GM23338 (cell line): ENCODE measurements around the gene BBX. TPM values are rescaled to one million over a fixed set of nuclear protein-coding genes. Genes with fewer than 3 reads are reported as not detected.

Source experiments
- ATAC-seq: fragments of 200-7000 bp; cut with Tn5 transposase; 3 replicates; pipeline ENCODE4 v1.9.1; 2020
- DNase-seq: peaks from one replicate; pipeline ENCODE4 v3.0.0-alpha.2; 2015; ENCODE audit warnings: low spot score
- H2AFZ ChIP-seq: fragments of 200-600 bp; sonication (generic); 2 replicates; pipeline ENCODE4 v1.8.0; 2016; ENCODE audit warnings: antibody characterized with exemption, mild to moderate bottlenecking, moderate library complexity
- H3F3A ChIP-seq: fragments of 200-600 bp; sonication (generic); replicated peaks from 2 replicates; pipeline ENCODE4 v1.8.0; 2017; ENCODE audit warnings: antibody characterized with exemption, mixed run types, low read depth
- H3K27ac ChIP-seq: fragments of 200-600 bp; sonication (generic); 2 replicates; pipeline ENCODE4 v1.6.1; 2016; ENCODE audit warnings: low read depth
- H3K27me3 ChIP-seq: fragments of 200-600 bp; sonication (generic); 2 replicates; pipeline ENCODE4 v1.8.0; 2016; ENCODE audit warnings: mild to moderate bottlenecking, mixed run types, moderate library complexity; ENCODE audit not compliant: insufficient read depth
- H3K36me3 ChIP-seq: fragments of 200-600 bp; sonication (generic); 2 replicates; pipeline ENCODE4 v1.8.0; 2016; ENCODE audit warnings: mild to moderate bottlenecking; ENCODE audit not compliant: insufficient read depth
- H3K4me1 ChIP-seq: fragments of 200-600 bp; sonication (generic); 2 replicates; pipeline ENCODE4 v1.8.0; 2016; ENCODE audit warnings: mild to moderate bottlenecking, moderate library complexity; ENCODE audit not compliant: insufficient read depth
- H3K4me2 ChIP-seq: fragments of 200-600 bp; sonication (generic); 2 replicates; pipeline ENCODE4 v1.7.1; 2017; ENCODE audit warnings: mixed run types
- H3K4me3 ChIP-seq: fragments of 200-600 bp; sonication (generic); 2 replicates; pipeline ENCODE4 v1.6.1; 2016; ENCODE audit warnings: mixed run types
- H3K79me2 ChIP-seq: fragments of 200-600 bp; sonication (generic); replicated peaks from 2 replicates; pipeline ENCODE4 v1.8.0; 2017; ENCODE audit warnings: mild to moderate bottlenecking; ENCODE audit not compliant: insufficient read depth
- H3K9me2 ChIP-seq: fragments of 200-600 bp; sonication (generic); 2 replicates; pipeline ENCODE4 v1.8.0; 2017; ENCODE audit not compliant: insufficient read depth
- H4K20me1 ChIP-seq: fragments of 200-600 bp; sonication (generic); replicated peaks from 2 replicates; pipeline ENCODE4 v1.8.0; 2017; ENCODE audit warnings: mild to moderate bottlenecking; ENCODE audit not compliant: insufficient read depth
- H3K27ac Mint-ChIP-seq: 2 replicates; pipeline ENCODE4 v1.8.0; 2020; ENCODE audit warnings: inconsistent platforms, mild to moderate bottlenecking, moderate library complexity, mixed read lengths
- H3K27me3 Mint-ChIP-seq: 3 replicates; pipeline ENCODE4 v1.8.0; 2022; ENCODE audit warnings: low read depth, mild to moderate bottlenecking, moderate library complexity, mixed read lengths, inconsistent platforms; ENCODE audit not compliant: insufficient read depth, poor library complexity
- H3K36me3 Mint-ChIP-seq: 3 replicates; pipeline ENCODE4 v1.8.0; 2021; ENCODE audit warnings: low read depth, mild to moderate bottlenecking, inconsistent platforms, moderate library complexity, mixed read lengths
- H3K4me1 Mint-ChIP-seq: 3 replicates; pipeline ENCODE4 v1.8.0; 2020; ENCODE audit warnings: mild to moderate bottlenecking, inconsistent platforms, mixed read lengths
- H3K4me3 Mint-ChIP-seq: 3 replicates; pipeline ENCODE4 v1.8.0; 2021; ENCODE audit warnings: moderate library complexity, mild to moderate bottlenecking, inconsistent platforms, mixed read lengths
- H3K9me3 Mint-ChIP-seq: 3 replicates; pipeline ENCODE4 v1.8.0; 2020; ENCODE audit warnings: moderate library complexity, mild to moderate bottlenecking, inconsistent platforms, mixed read lengths
- CREB1 ChIP-seq: fragments of 250-450 bp; sonication (Bioruptor Pico); IDR thresholded peaks from 2 replicates; pipeline ENCODE4 v1.5.0; 2020; ENCODE audit warnings: low read depth, mild to moderate bottlenecking, moderate library complexity
- CTCF ChIP-seq, 2 experiments: fragments of 200-600 bp in 1 of 2; sonication (generic) in 1 of 2; conservative IDR thresholded peaks; 2 replicates each; pipeline versions ENCODE4 v1.5.1 to v1.6.1; 2016 to 2017; ENCODE audit warnings: antibody characterized with exemption in 2 of 2, low read depth in 2 of 2, mild to moderate bottlenecking in 2 of 2, moderate library complexity in 1 of 2
- ETS1 ChIP-seq: IDR thresholded peaks from 2 replicates; pipeline ENCODE4 v1.6.1; 2016; ENCODE audit warnings: antibody characterized with exemption
- EZH2 ChIP-seq: fragments of 200-600 bp; sonication (generic); IDR thresholded peaks from one replicate; pipeline ENCODE4 v1.8.0; 2017; ENCODE audit warnings: antibody characterized with exemption, mild to moderate bottlenecking, low read depth; ENCODE audit not compliant: unreplicated experiment
- EZH2phosphoT487 ChIP-seq: fragments of 200-600 bp; sonication (generic); IDR thresholded peaks from one replicate; pipeline ENCODE4 v1.8.1; 2018; ENCODE audit warnings: antibody characterized with exemption; ENCODE audit not compliant: unreplicated experiment
- JUNB ChIP-seq: IDR thresholded peaks from one replicate; pipeline ENCODE4 v1.6.1; 2016; ENCODE audit warnings: antibody characterized with exemption; ENCODE audit not compliant: unreplicated experiment
- NANOG ChIP-seq: IDR thresholded peaks from 2 replicates; pipeline ENCODE4 v1.6.1; 2016; ENCODE audit warnings: antibody characterized with exemption, borderline replicate concordance
- REST ChIP-seq: IDR thresholded peaks from one replicate; pipeline ENCODE4 v1.6.1; 2018; ENCODE audit warnings: antibody characterized with exemption; ENCODE audit not compliant: unreplicated experiment
- STAT1 ChIP-seq: IDR thresholded peaks from one replicate; pipeline ENCODE4 v1.6.1; 2016; ENCODE audit warnings: antibody characterized with exemption; ENCODE audit not compliant: unreplicated experiment
- ZNF114 ChIP-seq: fragments of 250-450 bp; sonication (Bioruptor Pico); IDR thresholded peaks from 2 replicates; pipeline ENCODE4 v1.5.0; 2020; ENCODE audit warnings: mild to moderate bottlenecking, moderate library complexity
- ZNF331 ChIP-seq: fragments of 250-450 bp; sonication (Bioruptor Pico); IDR thresholded peaks from 2 replicates; pipeline ENCODE4 v1.5.0; 2020; ENCODE audit warnings: low read depth, mild to moderate bottlenecking, moderate library complexity
- ZNF462 ChIP-seq: fragments of 250-450 bp; sonication (Bioruptor Pico); IDR thresholded peaks from 2 replicates; pipeline ENCODE4 v1.5.0; 2020; ENCODE audit warnings: mild to moderate bottlenecking, moderate library complexity
- polyA plus RNA-seq: library from polyadenylated mRNA; unstranded; fragments of >200 nt; fragmentation: Nextera tagmentation; extraction: Ambion mirVana; gene quantifications from 2 replicates; pipeline ENCODE4 v1.2.1, GENCODE V29; 2016
- total RNA-seq: library from RNA; depleted of rRNA; stranded (reverse); fragments of >200 nt; shearing (Covaris generic); gene quantifications from 2 replicates; pipeline ENCODE4 v1.2.3, GENCODE V29; 2014

BBX gene
- total and polyA plus RNA-seq, 2 experiments from 2014 or later = 35.2 to 44.1 TPM

- no peak for TF ChIP-seq ZNF462
- TF ChIP-seq CREB1 = no peak
- TF ChIP-seq JUNB = no peak
- TF ChIP-seq ZNF114 (CRISPR knock-in tag) = no peak
Observed at GRCh38 chr3:107781253-107781652, 258.5 kb downstream of the BBX start (continued).

GRCh38 chr3:107782054-107782453 is 259.3 kb downstream of the BBX start:
- Histone ChIP-seq H3K4me3 (no peak overlapping the region), H3K27ac (no peak overlapping the region), H3F3A (no peaks in the 10 kb centered on the region), H2AFZ (no peak overlapping the region), H3K4me1 (no peaks in the 10 kb centered on the region), H3K79me2 (no peaks in the 10 kb centered on the region), H4K20me1 (no peaks in the 10 kb centered on the region; the same call in 1 of the 2 replicates), H3K9me2 (no peaks in the 10 kb centered on the region), H3K4me2 (no peak overlapping the region), H3K36me3 (no peaks in the 10 kb centered on the region), H3K27me3 (no peaks in the 10 kb centered on the region)
- no peak for ATAC-seq
- no peak overlapping the region for H3K4me3 Mint-ChIP-seq
- DNase-seq = no peak
- H3K27ac Mint-ChIP-seq = no peak overlapping the region
- peaks cover 1% of the 10 kb centered on the region for H3K27me3 Mint-ChIP-seq
- no peaks in the 10 kb centered on the region for H3K4me1 Mint-ChIP-seq
- no peaks in the 10 kb centered on the region for H3K9me3 Mint-ChIP-seq
- no peaks in the 10 kb centered on the region for H3K36me3 Mint-ChIP-seq
- no peak for TF ChIP-seq ZNF331
- no peak for TF ChIP-seq EZH2phosphoT487
- TF ChIP-seq STAT1 = no peak
- TF ChIP-seq ETS1 = no peak
- no peak for TF ChIP-seq CTCF (conservative IDR thresholded peaks at IDR 0.05; ENCODE audit: low read depth in 2 of 2)
- TF ChIP-seq NANOG = no peak
- no peak for TF ChIP-seq EZH2
- no peak for TF ChIP-seq REST
- no peak for TF ChIP-seq CREB1
